ENCODE data around the gene UGGT2.
"Not testable (repeated sequence)": the region's sequence is repeated elsewhere in the genome, so short reads cannot be mapped to it uniquely, and the experiment has no call there.

UGGT2 gene

GRCh38 chr13:96052656-96053002, 572 bp downstream of the UGGT2 start:
- peak in 2 of 56 donors; percentile 17 to 30 for DNase-seq

DNA sequence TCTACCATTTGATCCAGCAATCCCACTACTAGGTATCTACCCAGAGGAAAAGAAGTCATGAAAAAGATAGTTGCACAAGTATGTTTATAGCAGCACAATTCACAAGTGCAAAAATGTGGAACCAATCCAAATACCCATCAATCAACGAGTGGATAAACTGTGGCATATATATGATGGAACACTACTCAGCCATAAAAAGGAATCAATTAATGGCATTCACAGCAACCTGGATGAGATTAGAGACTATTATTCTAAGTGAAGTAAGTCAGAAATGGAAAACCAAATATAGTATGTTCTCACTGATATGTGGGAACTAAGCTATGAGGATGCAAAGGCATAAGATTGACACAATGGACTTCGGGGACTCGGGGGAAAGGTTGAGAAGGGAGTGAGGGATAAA, 1.3 kb downstream of the UGGT2 start:
- DNase-seq = not testable (repeated sequence)

- DNase-seq = not testable (repeated sequence)
Measured at GRCh38 chr13:96051491-96051890, 1.7 kb downstream of the UGGT2 start.

DNA sequence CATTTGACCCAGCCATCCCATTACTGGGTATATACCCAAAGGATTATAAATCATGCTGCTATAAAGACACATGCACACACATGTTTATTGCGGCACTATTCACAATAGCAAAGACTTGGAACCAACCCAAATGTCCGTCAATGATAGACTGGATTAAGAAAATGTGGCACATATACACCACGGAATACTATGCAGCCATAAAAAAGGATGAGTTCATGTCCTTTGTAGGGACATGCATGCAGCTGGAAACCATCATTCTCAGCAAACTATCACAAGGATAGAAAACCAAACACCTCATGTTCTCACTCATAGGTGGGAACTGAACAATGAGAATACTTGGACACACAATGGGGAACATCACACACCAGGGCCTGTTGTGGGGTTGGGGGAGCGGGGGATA, 2.2 kb downstream of the UGGT2 start:
- DNase-seq = not testable (repeated sequence)

DNA sequence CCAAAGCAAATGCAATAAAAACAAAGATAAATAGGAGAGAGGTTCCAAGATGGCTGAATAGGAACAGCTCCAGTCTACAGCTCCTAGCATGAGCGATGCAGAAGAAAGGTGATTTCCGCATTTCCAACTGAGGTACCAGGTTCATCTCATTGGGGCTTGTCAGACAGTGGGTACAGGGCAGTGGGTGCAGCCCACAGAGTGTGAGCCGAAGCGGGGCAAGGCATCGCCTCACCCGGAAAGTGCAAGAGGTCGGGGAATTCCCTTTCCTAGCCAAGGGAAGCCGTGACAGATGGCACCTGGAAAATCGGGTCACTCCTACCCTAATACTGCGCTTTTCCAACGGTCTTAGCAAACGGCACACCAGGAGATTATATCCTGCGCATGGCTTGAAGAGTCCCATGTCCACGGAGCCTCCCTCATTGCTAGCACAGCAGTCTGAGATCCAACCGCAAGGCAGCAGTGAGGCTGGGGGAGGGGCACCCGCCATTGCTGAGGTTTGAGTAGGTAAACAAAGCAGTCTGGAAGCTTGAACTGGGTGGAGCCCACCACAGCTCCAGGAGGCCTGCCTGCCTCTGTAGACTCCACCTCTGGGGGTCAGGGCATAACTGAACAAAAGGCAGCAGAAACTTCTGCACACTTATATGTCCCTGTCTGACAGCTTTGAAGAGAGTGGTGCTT, 6.6 kb downstream of the UGGT2 start:
- DNase-seq = not testable (repeated sequence)

DNA sequence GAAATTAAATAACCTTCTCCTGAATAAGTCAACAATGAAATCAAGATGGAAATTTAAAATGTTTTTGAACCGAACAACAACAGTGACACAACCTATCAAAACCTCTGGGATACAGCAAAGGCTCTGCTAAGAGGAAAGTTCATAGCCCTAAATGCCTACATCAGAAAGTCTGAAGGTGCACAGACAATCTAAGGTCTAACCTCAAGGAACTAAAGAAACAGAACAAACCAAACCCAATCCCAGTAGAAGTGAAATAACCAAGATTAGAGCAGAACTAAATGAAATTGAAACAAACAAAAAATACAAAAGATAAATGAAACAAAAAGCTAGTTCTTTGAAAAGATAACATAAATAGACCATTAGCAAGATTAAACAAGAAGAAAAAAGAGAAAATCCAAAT, 9.0 kb downstream of the UGGT2 start:
- no peak for DNase-seq

DNA sequence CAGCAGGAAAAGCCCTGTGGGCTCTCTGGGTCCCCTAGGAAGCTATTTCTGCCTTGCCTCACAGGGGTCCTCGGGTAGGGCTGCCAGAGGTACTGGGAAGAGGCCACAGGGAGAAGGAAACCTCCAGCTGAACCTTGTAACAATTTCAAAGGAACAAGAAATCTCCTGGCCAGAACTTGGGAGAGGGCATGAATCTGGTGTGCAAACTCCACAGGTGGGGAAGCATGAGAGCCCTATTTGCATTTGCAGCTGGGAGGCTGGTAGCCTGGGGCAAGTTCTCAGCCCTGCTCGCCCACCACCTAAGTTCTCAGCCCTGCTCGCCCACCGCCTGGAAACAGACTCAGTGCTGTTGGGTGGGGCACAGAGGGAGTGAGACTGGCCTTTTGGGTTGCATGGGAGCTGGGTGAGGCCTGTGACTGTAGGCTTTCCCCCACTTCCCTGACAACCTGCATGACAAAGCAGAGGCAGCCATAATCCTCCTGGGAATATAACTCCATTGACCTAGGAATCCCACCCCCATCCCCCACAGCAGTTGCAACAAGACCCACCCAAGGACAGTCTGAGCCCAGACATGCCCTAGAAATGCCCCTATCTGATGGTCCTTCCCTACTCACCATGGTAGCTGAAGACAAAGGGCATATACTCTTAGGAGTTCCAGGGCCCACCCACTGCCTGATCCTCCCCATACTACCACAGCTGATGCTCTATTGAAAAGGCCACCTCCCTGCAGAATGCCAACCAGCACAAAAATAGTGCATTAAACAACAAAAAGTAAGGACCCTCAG, 11.7 kb downstream of the UGGT2 start:
- DNase-seq = no peak

DNA sequence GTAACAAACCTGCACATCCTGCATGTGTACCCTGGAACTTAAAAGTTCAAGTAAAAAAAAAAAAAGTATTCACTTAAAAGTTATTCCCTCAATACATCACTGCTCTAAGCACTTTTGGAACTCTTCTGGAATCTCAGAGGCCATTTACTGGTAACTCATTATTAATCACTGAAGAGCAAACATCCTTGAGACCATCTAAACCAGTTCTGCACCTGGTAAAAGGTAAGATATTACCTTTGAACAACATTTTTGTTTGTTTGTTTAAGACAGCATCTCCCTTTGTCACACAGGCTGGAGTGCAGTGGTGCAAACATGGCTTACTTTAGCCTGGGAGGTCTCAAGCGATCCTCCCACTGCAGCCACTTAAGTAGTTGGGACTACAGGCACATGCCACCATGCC, 16.7 kb downstream of the UGGT2 start:
- DNase-seq = no peak

DNA sequence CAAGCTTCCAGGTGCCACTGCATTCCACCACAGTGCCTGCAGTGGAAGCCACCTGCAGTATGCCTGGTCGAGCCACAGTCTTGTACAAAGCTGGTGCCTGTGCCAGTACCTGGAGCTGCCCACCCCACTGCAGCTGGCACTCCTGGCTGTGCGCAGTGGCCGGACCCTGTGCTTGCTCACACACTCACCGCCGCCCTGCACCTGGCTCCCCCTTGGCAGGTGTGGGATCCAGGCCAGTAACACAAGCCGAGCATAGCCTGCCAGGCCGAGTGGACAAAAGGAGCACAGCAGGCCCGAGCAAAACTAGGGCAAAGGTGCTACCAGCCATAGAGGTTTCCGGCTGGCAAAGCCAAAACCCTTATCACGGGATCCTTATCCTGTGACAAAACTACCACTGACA, 18.5 kb downstream of the UGGT2 start:
- peak in 1 of 56 donors; percentile 4 for DNase-seq

DNA sequence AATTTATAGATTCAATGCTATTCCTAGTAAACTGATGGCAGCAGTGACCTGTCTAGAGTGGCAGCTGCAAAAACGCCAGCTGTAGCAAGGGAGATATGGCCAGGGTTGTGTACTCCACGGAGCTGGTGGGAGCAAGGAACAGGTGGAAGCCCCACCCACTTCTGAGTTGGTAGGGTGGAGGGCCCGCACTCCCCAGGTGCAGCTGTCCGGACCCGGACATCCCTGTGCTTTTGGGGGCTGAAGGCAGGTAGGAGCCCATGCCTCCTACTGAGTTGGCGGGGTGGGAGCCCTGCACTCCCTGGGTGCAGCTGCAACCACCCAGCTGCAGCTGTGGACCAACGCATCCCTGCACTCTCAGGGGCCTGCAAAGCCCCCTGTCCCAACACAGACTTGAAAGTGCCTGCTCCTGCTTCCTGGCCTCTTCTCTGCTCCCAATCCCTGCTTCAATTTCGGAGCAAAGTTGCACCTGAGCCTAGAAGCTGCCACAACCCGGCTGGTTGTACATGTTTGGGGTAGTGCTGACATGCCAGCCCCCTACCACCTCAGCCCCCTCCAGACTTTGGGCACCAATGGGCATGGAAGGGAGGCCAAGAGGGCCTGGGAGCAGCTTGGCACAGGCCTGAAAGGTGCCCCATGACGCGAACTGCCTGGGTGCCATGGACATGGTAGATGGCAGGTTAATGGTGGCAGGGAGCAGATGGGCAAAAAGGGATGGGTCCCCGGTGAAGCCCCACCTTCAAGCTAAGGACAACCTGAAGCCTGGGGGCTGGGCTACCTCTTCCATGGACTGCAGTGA, 19.8 kb downstream of the UGGT2 start:
- DNase-seq = no peak

- DNase-seq = no peak
Measured at GRCh38 chr13:96032717-96033116, 20.5 kb downstream of the UGGT2 start.

DNA sequence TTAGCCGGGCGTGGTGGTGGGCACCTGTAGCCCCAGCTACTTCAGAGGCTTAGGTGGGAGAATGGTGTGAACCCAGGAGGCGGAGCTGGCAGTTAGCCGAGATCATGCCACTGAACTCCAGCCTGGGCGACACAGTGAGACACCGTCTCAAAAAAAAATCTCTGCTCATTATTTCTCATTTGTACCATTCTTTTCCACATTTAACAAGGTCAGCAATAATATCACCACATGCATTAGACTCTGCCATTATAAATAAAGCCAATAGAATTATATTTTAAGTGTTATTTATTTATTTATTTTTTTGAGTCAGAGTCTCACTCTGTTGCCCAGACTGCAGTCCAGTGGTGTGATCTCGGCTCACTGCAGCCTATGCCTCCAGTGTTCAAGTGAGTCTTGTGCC, 24.2 kb downstream of the UGGT2 start:
- DNase-seq = no peak

- no peak for DNase-seq
Measured at GRCh38 chr13:96027496-96027895, 25.7 kb downstream of the UGGT2 start.

GRCh38 chr13:96025283-96025682, 27.9 kb downstream of the UGGT2 start:
- no peak for DNase-seq

DNA sequence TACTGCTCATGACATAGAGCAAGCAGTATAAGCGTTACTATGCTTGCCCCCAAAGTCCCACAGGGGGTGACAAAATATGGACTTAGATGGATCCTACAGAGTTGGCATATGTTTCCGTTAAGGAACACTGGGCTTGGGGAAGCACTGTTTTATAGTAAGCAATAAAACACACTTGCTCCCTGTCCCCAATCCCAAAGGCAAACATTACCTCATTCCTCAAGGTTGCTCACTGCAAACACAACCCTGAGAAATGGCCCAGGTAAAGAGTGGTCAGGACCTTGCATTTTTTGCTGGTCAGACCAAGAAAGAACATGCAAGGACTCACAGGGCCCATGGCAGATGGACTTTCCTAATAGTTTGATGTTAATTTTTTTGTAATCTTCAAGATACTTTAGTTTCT, 32.3 kb downstream of the UGGT2 start:
- no peak for DNase-seq

DNA sequence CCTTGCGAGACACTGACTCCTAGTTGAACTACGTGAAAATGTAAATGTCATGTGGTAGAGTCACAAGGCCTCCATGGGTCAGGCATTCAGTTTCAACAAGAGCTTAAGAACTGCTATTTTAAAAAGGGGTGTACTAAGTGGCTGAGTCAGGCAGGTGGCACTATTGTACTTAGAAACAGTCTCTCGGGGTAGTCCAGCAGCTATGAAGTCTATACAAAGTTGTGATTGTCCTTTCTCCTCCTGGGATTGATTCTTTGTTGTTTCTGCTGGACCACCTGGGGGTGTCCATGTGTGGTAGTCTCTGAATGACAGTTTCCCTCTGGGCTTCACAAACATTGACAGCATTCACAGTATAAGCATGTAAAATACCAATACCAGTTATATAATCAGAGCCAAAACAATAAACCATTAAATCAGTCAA, 33.0 kb downstream of the UGGT2 start:
- peak in 28 of 56 donors; percentile 3 to 61 (median 16) for DNase-seq

DNA sequence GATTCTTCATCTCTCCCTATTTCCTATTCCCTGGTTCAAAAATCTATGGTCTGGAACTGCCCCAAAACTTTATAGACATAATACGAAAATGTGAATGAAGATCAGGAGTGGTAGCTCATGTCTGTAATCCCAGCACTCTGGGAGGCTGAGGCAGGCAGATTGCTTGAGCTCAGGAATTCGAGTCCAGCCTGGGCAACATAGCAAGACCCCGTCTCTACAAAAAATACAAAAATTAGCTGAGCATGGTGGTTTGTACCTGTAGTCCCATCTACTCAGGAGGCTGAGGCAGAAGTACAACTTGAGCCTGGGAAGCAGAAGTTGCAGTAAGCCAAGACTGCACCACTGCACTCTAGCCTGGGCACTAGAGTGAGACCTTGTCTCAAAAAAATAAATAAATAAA, 35.1 kb downstream of the UGGT2 start:
- DNase-seq = no peak

- DNase-seq = no peak
Measured at GRCh38 chr13:96011291-96011872, 41.8 kb downstream of the UGGT2 start.

DNA sequence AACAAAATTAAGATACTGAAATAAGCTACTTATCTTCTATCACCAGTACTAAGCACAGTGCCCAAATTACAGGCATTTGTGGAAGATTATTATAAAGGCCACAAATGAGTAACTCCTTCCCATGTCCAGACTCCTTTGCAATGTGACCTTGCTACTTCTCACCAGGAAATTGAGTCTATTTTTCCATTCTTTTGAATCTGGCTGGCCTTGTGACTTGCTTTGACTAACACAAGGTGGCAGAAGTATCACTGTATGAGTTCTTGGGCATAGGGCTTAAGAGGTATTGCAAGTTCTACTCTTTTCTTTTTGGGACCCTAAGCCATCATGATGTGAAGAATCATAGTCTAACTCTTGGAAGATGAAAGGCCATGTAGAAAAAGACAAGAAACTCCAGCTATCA, 49.9 kb downstream of the UGGT2 start:
- no peak for DNase-seq

GRCh38 chr13:96002322-96003131, 50.7 kb downstream of the UGGT2 start:
- DNase-seq = no peak

DNA sequence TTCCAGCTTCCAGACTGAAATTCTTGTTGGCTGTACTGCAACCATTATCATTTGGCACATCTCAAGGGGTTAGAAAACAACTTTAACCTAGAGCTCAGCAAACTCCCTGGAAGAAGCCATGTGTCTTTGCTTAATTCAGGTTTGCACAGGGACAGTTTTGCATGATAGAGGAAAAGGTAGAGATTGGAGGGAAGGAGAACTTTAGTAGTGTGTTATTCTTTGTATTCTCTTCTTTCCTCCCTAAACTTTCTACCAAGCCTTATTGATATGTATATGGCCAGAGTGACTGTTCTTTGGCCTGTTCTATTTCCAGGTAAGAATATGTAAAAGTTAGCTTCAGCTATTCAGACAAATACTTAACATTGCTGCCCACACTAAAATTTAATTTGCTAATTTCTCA, 53.1 kb downstream of the UGGT2 start:
- DNase-seq = no peak

All from amygdala (tissue), 56 donors.